H9 (cell line): ENCODE data around the gene RBFOX2. TPM values are rescaled to one million over a fixed set of nuclear protein-coding genes. Genes with fewer than 3 reads are reported as not detected.

Source experiments
- DNase-seq: peaks from one replicate; pipeline ENCODE4 v3.0.0-alpha.2; 2017
- H2AFZ ChIP-seq: one replicate; pipeline ENCODE4 v1.6.1; 2013; ENCODE audit warnings: mild to moderate bottlenecking, low read length, control low read depth, moderate library complexity
- H2AK5ac ChIP-seq: 2 replicates; pipeline ENCODE4 v1.6.1; 2013; ENCODE audit warnings: low read length, control low read depth, mixed read lengths; ENCODE audit not compliant: insufficient read length
- H2BK120ac ChIP-seq: one replicate; pipeline ENCODE4 v1.6.1; 2013; ENCODE audit warnings: low read depth, mild to moderate bottlenecking, low read length, control low read depth, inconsistent platforms; ENCODE audit not compliant: poor library complexity, severe bottlenecking
- H2BK12ac ChIP-seq: 2 replicates; pipeline ENCODE4 v1.6.1; 2013; ENCODE audit warnings: low read length, control low read depth, mixed read lengths, low read depth; ENCODE audit not compliant: insufficient read length
- H2BK15ac ChIP-seq: 2 replicates; pipeline ENCODE4 v1.6.1; 2013; ENCODE audit warnings: low read depth, low read length, control low read depth
- H2BK20ac ChIP-seq: one replicate; pipeline ENCODE4 v1.6.1; 2013; ENCODE audit warnings: low read depth, mild to moderate bottlenecking, low read length, control low read depth, inconsistent platforms; ENCODE audit not compliant: poor library complexity, severe bottlenecking
- H2BK5ac ChIP-seq: 2 replicates; pipeline ENCODE4 v1.6.1; 2013; ENCODE audit warnings: low read length, control low read depth, mixed read lengths; ENCODE audit not compliant: insufficient read length
- H3K14ac ChIP-seq: 2 replicates; pipeline ENCODE4 v1.6.1; 2013; ENCODE audit warnings: low read length, control low read depth; ENCODE audit not compliant: insufficient read depth
- H3K18ac ChIP-seq: 2 replicates; pipeline ENCODE4 v1.6.1; 2013; ENCODE audit warnings: low read depth, mild to moderate bottlenecking, mixed read lengths, low read length, control low read depth; ENCODE audit not compliant: insufficient read length
- H3K23ac ChIP-seq: 2 replicates; pipeline ENCODE4 v1.6.1; 2013; ENCODE audit warnings: low read length, control low read depth, mixed read lengths, low read depth; ENCODE audit not compliant: insufficient read length
- H3K23me2 ChIP-seq: 2 replicates; pipeline ENCODE4 v1.6.1; 2013; ENCODE audit warnings: low read depth, mild to moderate bottlenecking, mixed read lengths, low read length, control low read depth; ENCODE audit not compliant: insufficient read length, poor library complexity, severe bottlenecking
- H3K27ac ChIP-seq: 2 replicates; pipeline ENCODE4 v1.5.1; 2013; ENCODE audit warnings: low read length, control low read depth, mixed read lengths, low read depth; ENCODE audit not compliant: insufficient read length
- H3K27me3 ChIP-seq: 2 replicates; pipeline ENCODE4 v1.6.1; 2013; ENCODE audit warnings: low read length, control low read depth, inconsistent platforms; ENCODE audit not compliant: insufficient read depth
- H3K4ac ChIP-seq: 2 replicates; pipeline ENCODE4 v1.6.1; 2013; ENCODE audit warnings: low read depth, mild to moderate bottlenecking, control low read depth, inconsistent platforms, low read length, moderate library complexity
- H3K4me1 ChIP-seq: 2 replicates; pipeline ENCODE4 v1.6.1; 2013; ENCODE audit warnings: low read length, control low read depth, inconsistent platforms; ENCODE audit not compliant: insufficient read depth
- H3K4me2 ChIP-seq: 2 replicates; pipeline ENCODE4 v1.6.1; 2013; ENCODE audit warnings: low read length, control low read depth, mixed read lengths; ENCODE audit not compliant: insufficient read length, insufficient read depth
- H3K56ac ChIP-seq: 2 replicates; pipeline ENCODE4 v1.6.1; 2013; ENCODE audit warnings: low read depth, mild to moderate bottlenecking, mixed read lengths, low read length, control low read depth; ENCODE audit not compliant: insufficient read length
- H3K79me1 ChIP-seq: 2 replicates; pipeline ENCODE4 v1.6.1; 2013; ENCODE audit warnings: low read depth, mild to moderate bottlenecking, moderate library complexity, low read length, control low read depth, inconsistent platforms; ENCODE audit not compliant: insufficient read depth, poor library complexity, severe bottlenecking
- H3K79me2 ChIP-seq: 2 replicates; pipeline ENCODE4 v1.6.1; 2013; ENCODE audit warnings: low read length, control low read depth, inconsistent platforms; ENCODE audit not compliant: insufficient read depth
- H3K9ac ChIP-seq: 2 replicates; pipeline ENCODE4 v1.6.1; 2013; ENCODE audit warnings: low read length, control low read depth, mixed read lengths; ENCODE audit not compliant: insufficient read length; ENCODE audit errors: extremely low read depth
- H3K9me3 ChIP-seq: one replicate; pipeline ENCODE4 v1.6.1; 2013; ENCODE audit warnings: low read depth, low read length, inconsistent platforms; ENCODE audit not compliant: control insufficient read depth
- H3T11ph ChIP-seq: one replicate; pipeline ENCODE4 v1.6.1; 2013; ENCODE audit warnings: mild to moderate bottlenecking, low read length, control low read depth, inconsistent platforms
- H4K20me1 ChIP-seq: one replicate; pipeline ENCODE4 v1.6.1; 2013; ENCODE audit not compliant: control insufficient read depth, insufficient read length, insufficient read depth
- H4K5ac ChIP-seq: 2 replicates; pipeline ENCODE4 v1.6.1; 2013; ENCODE audit warnings: low read depth, mild to moderate bottlenecking, mixed read lengths, low read length, control low read depth; ENCODE audit not compliant: insufficient read length
- H4K8ac ChIP-seq: replicated peaks from 2 replicates; pipeline ENCODE4 v1.6.1; 2013; ENCODE audit warnings: low read length, control low read depth, mixed read lengths, low read depth; ENCODE audit not compliant: insufficient read length
- H4K91ac ChIP-seq: 2 replicates; pipeline ENCODE4 v1.6.1; 2013; ENCODE audit warnings: low read depth, mild to moderate bottlenecking, moderate library complexity, mixed read lengths, low read length, control low read depth; ENCODE audit not compliant: insufficient read length
- H3K27ac Mint-ChIP-seq, 3 experiments: 2 replicates in 2 of 3; 3 replicates in 1 of 3; pipeline ENCODE4 v1.8.0; 2020 to 2021; ENCODE audit warnings: mixed read lengths in 3 of 3, mild to moderate bottlenecking in 1 of 3, moderate library complexity in 1 of 3
- H3K27me3 Mint-ChIP-seq: 2 replicates; pipeline ENCODE4 v1.8.0; 2021; ENCODE audit warnings: low read depth, mild to moderate bottlenecking, moderate library complexity, mixed read lengths
- H3K36me3 Mint-ChIP-seq, 3 experiments: 2 replicates in 2 of 3; 3 replicates in 1 of 3; pipeline ENCODE4 v1.8.0; 2020 to 2021; ENCODE audit warnings: low read depth in 3 of 3, mixed read lengths in 3 of 3; ENCODE audit not compliant: insufficient read depth in 1 of 3
- H3K4me1 Mint-ChIP-seq, 2 experiments: 2 replicates each; pipeline ENCODE4 v1.8.0; 2020; ENCODE audit warnings: mixed read lengths in 2 of 2
- H3K4me3 Mint-ChIP-seq, 2 experiments: 2 replicates in 1 of 2; 3 replicates in 1 of 2; pipeline ENCODE4 v1.8.0; 2020 to 2021; ENCODE audit warnings: mild to moderate bottlenecking in 2 of 2, mixed read lengths in 2 of 2, moderate library complexity in 1 of 2
- H3K9me3 Mint-ChIP-seq, 2 experiments: 2 replicates in 1 of 2; 3 replicates in 1 of 2; pipeline ENCODE4 v1.8.0; 2020; ENCODE audit warnings: mild to moderate bottlenecking in 2 of 2, mixed read lengths in 2 of 2, moderate library complexity in 1 of 2
- CTCF ChIP-seq: fragments of 200-600 bp; sonication (generic); conservative IDR thresholded peaks from 3 replicates; pipeline ENCODE4 v1.8.0; 2021; ENCODE audit warnings: antibody characterized with exemption, mild to moderate bottlenecking
- WGBS: extraction: QIAGEN DNeasy Blood & Tissue Kit; methylation state at CpG from one replicate; pipeline ENCODE4 v1.1.7; 2013; ENCODE audit warnings: missing lambda C conversion rate, low lambda C conversion rate, mixed read lengths; ENCODE audit not compliant: insufficient read length; ENCODE audit errors: extremely low coverage; 5-methylcytosine and 5-hydroxymethylcytosine counted together
- total RNA-seq: library from RNA; stranded (reverse); gene quantifications from 2 replicates; pipeline ENCODE4 v1.2.1, GENCODE V29; 2021

Gene RBFOX2
- total RNA-seq, 1 experiment from 2014 or later, result 84.7 TPM

- Mint-ChIP-seq H3K27ac (no peak overlapping the region), H3K4me1 (no peaks in the 10 kb centered on the region), H3K9me3 (no peaks in the 10 kb centered on the region), H3K36me3 (no peaks in the 10 kb centered on the region), H3K27me3 (no peaks in the 10 kb centered on the region), H3K4me3 (no peak overlapping the region)
- H4K5ac ChIP-seq, result no peak overlapping the region
- no peaks in the 10 kb centered on the region for H3K23me2 ChIP-seq
- H2AFZ ChIP-seq, result no peak overlapping the region
- H3K4me2 ChIP-seq, result no peak overlapping the region
- no peak overlapping the region for H2BK120ac ChIP-seq
- H3K79me2 ChIP-seq, result no peaks in the 10 kb centered on the region; the same call in 1 of the 2 replicates
- no peak overlapping the region for H3K18ac ChIP-seq
- no peak for TF ChIP-seq CTCF
- no peak overlapping the region for H2BK12ac ChIP-seq
- no peak overlapping the region for H3K56ac ChIP-seq
- H4K20me1 ChIP-seq, result no peaks in the 10 kb centered on the region
- H3K4ac ChIP-seq, result no peak overlapping the region
- WGBS, result no CpG with 5 or more reads among the region's 6 CpGs
- H3K9ac ChIP-seq, result no peak overlapping the region
- H2AK5ac ChIP-seq, result no peak overlapping the region
- no peak overlapping the region for H2BK20ac ChIP-seq
- no peaks in the 10 kb centered on the region for H3K9me3 ChIP-seq
- no peak overlapping the region for H4K8ac ChIP-seq
- no peaks in the 10 kb centered on the region for H3K27me3 ChIP-seq
- H3T11ph ChIP-seq, result no peak overlapping the region
- H3K27ac ChIP-seq, result no peak overlapping the region
- no peaks in the 10 kb centered on the region for H3K4me1 ChIP-seq
- no peak overlapping the region for H3K23ac ChIP-seq
- H2BK15ac ChIP-seq, result no peak overlapping the region
- no peak for DNase-seq
- H2BK5ac ChIP-seq, result no peak overlapping the region
- H3K79me1 ChIP-seq, result no peaks in the 10 kb centered on the region
- H4K91ac ChIP-seq, result no peak overlapping the region
- no peak overlapping the region for H3K14ac ChIP-seq
Observed at GRCh38 chr22:35944458-35944857, 84.2 kb downstream of the RBFOX2 start.
